Posterior vena cava (tissue), 2 donors: Measurements from ENCODE around the gene BRINP1. TPM values are rescaled to one million over a fixed set of nuclear protein-coding genes. Genes with fewer than 3 reads are reported as not detected.

Source experiments
- DNase-seq: peaks from one replicate; pipeline ENCODE4 v3.0.0-alpha.2; 2020; ENCODE audit warnings: low spot score
- intact Hi-C, 2 donors: fragments of 100-400 bp; cut with DNase I; formaldehyde crosslinking; loops; one replicate each; pipeline versions ENCODE4 v1.14.1 to v1.14.2; 2022 to 2023
- total RNA-seq, 2 donors: library from RNA; stranded (reverse); fragmentation: NEBNext Ultra II Directional; extraction: Animal tissue kit (Norgen Biotek cat#: 25700); gene quantifications; one replicate each; pipeline ENCODE4 v1.2.1, GENCODE V29; 2021
- donor health status: DM: yes; HTN: yes; CAD: no.
- donor health status: DM: yes; HTN: yes; CAD: no.

BRINP1 gene
- total RNA-seq, 2 donors from 2014 or later = 0.86 to 2.5 TPM

GRCh38 chr9:119166096-119166495 is 203.1 kb downstream of the BRINP1 start:
- DNase-seq = no peak
- intact Hi-C loops = no loop called here

DNA sequence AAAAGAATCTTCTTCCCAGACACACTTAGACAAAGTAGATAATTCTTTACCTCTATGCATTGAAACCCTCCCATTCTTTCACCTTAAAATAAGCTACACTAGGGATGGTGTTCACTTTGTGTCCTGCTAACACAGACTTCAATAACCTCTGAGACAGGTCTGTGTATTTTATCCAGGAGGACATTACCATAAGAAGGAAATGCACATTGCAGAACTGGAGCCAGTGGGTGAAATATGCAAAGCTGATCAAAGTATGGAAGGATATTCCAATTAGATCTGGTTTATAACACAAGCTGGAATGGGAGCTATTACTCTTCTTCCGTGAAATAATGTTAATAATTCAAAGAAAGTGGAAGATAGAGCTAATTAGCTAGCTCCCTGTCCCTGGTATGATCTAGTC is 204.1 kb downstream of the BRINP1 start:
- DNase-seq = no peak
- intact Hi-C loops = no loop called here

DNA sequence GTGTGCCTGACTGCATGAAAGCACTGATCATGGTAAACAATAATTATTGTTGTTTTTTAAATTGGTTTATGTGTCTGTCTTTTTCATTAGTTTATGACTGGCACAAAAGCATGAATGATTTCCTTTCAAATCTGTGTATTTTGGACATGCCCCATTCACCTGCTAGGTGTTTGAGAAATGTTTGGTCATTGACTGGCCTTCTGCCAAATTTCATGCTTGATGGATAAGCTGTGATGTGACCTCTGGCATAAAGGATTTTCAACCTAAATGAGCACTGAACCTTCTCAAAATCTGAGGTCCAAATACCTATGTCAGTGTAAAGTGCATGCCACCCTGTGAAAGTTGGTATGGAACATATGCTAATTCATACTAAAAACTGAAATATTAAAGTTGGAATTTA is 204.5 kb downstream of the BRINP1 start:
- intact Hi-C loops = no loop called here
- no peak for DNase-seq

- DNase-seq = no peak
- intact Hi-C loops = no loop called here
Observed at GRCh38 chr9:119160551-119160950, 208.7 kb downstream of the BRINP1 start.

GRCh38 chr9:119159386-119159785 is 209.8 kb downstream of the BRINP1 start:
- intact Hi-C loops = no loop called here
- DNase-seq = no peak

DNA sequence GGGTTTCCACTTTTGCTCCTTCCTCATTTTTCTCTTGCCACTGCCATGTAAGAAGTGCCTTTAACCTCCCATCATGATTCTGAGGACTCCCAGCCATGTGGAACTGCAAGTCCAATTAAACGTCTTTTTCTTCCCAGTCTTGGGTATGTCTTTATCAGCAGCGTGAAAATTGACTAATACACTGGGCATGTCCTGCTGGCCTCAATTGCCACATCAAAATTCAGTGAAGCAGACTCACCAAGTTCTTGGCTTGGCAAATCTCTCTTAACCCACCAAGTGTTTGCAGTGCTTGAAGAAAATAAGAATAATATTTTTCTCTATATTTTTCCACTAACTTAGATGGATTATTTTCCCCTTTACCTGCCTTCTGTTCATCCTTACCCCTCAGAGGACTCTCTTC is 212.0 kb downstream of the BRINP1 start:
- intact Hi-C loops = no loop called here
- DNase-seq = no peak

DNA sequence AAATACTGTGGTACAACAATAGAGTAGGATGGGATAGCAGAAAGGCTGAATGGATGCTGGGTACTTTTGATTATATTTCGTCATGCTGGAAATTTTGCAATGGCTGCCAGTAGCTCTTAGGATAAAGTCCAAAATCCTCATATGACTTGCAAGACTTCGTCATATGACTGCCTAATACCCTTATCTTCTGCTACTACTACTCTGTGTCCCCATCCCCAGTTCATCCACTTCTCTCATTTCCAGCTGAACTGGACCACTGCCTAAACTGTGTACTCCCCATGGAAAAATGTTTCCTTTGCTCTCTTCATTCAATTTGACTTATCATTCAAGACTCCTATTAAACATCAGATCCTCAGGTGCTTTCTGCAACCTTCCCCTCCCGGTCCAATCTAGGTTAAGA is 212.9 kb downstream of the BRINP1 start:
- intact Hi-C loops = no loop called here
- no peak for DNase-seq

- intact Hi-C loops = no loop called here
- DNase-seq = no peak
Observed at GRCh38 chr9:119154527-119154926, 214.7 kb downstream of the BRINP1 start.

DNA sequence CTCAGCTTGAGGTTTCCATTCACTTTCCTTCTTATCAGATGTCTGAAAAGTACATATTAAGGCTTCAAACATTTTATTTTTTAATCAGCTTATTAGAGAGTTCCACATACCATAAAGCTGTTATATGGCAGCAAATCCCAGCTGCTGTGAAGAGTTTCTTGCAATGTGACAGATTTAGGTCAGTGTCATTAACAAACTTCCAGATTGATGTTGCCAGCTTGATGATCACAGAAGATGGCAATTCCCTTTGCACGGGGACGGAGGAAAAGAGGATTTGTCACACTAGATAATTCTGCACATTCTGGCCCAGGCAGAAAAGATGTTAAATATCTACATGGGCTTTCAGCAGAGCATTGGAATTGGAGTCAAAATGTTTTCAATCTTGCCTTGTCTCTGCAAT is 215.8 kb downstream of the BRINP1 start:
- DNase-seq = no peak
- intact Hi-C loops = no loop called here

DNA sequence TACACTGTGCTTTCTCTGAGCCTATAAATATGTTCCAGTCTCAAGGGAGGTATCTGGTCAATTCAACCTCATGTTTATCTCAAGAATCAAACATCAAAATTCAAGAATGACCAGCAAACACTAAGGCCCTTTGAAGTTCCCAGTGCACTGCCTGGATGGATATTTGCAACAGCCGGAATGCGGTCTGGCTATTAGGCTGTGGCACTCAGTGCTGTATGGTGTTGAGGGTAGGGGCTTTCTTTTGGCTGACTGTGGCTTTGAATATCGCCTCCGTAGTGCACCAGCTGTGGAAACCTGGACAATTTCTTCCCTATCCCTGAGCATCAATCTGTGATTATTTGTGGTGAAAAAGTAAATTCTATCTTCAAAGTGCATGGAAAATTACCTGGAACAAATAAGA is 220.4 kb downstream of the BRINP1 start:
- DNase-seq = no peak
- intact Hi-C loops = no loop called here

DNA sequence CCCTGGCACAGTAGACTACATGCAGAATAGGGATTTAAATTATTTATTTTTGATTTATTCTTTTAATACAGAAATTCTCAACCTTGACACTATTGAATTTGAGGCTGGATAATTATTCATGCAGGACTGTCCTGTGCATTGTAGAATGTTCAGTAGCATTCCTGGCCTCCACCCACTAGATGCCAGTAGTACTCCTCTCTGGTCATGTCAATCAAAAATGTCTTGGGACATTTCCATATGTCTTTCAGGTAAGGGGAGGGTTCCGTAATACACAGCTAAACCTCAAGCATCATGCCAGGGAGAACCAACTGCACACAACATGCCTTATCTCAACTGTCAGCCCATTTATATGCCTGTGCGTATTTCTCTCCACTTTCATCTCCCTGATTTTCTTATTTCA is 231.8 kb downstream of the BRINP1 start:
- intact Hi-C loops = no loop called here
- no peak for DNase-seq

DNA sequence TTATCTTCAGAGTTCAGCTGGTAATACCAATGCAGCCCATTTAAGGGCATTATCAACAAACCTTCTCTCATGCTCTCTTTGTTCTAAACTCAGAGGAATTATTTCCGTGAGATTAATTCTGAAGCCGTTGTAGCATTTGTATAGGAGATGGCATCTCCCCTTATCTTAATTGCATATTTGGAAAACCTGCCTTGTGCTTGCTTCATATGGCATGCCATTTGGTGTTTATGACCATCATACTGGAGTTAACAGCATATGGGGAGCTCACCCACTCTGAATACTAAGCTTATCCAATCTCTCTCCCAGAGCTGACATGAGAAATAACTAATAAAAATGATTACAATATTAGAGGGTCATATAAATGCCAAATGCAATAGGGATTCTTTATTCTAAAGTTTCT is 243.2 kb downstream of the BRINP1 start:
- no peak for DNase-seq
- intact Hi-C loops = no loop called here

DNA sequence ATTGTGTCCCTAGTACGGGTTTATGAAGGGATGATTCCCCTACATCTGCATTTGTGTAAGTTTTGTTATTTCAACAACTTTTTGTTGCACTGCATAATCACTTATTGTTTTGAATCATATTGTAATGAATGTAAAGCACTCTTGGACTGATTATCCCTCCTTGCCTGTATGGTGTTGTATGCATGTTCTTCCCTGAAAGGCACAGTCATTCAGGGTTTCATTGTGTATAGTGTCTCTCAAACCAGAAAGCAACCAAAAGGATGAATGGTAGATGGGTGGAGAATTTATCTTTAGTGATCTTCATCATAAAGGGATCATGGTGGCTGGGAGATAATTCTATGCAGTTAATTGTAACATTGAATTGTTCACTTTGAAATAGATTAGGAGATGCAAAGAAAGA is 247.3 kb downstream of the BRINP1 start:
- intact Hi-C loops = no loop called here
- DNase-seq = no peak

DNA sequence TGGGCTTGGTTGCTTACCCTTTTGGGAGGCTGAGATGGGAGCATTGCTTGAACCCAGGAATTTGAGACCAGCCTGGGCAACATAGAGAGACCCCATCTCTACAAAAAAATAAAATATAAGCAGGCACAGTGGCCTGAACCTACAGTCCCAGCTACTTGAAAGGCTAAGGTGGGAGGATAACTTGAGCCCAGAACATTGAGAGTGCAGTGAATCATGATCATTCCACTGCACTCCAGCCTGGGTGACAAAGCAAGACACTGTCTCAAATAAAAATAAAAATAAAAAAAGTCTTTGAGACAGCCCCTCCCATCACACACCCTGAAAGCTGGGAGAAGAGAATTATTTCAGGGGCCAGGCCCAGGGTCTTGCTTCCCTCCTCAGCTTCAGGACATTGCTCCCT is 251.8 kb downstream of the BRINP1 start:
- DNase-seq = no peak
- intact Hi-C loops = no loop called here
